G401 (cell line): Measurements from ENCODE around the gene ABCC4. TPM values are rescaled to one million over a fixed set of nuclear protein-coding genes. Genes with fewer than 3 reads are reported as not detected.

Experiments used
- DNase-seq: peaks from one replicate; pipeline ENCODE4 v3.0.0-alpha.2; 2015; ENCODE audit warnings: low spot score
- in situ Hi-C: cut with HindIII; loops from 2 replicates; pipeline ENCODE4 v1.10.0; 2016; ENCODE audit warnings: low sequenced_read_pairs, mixed read lengths
- total RNA-seq: library from RNA; depleted of rRNA; stranded (reverse); fragments of >200 nt; shearing (Covaris generic); gene quantifications from 2 replicates; pipeline ENCODE4 v1.2.3, GENCODE V29; 2014

Gene ABCC4
- total RNA-seq, 1 experiment from 2014 or later: 12.9 TPM

GRCh38 chr13:95098916-95099315 lies 202.3 kb downstream of the ABCC4 start:
- no peak for DNase-seq

DNA sequence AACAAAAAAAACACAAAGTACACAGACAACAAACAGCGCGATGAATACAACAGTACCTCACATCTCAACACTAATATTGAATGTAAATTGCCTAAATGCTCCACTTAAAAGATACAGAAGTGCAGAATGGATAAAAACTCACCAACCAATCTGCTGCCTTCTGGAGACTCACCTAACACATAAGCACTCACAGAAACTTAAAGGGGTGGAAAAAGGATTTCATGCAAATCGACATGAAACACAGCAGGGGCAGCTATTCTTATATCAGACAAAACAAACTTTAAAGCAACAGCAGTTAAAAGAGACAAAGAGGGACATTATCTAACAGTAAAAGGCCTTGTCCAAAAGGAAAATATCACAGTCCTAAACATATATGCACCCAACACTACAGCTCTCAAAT lies 209.5 kb downstream of the ABCC4 start:
- in situ Hi-C loops: no loop called here

More at GRCh38 chr13:95098916-95099315, 202.3 kb downstream of the ABCC4 start:
- in situ Hi-C loops: no loop called here

GRCh38 chr13:95087746-95088305 lies 213.4 kb downstream of the ABCC4 start:
- no peak for DNase-seq
- in situ Hi-C loops: no loop called here

More for the DNA sequence above, 209.5 kb downstream of the ABCC4 start:
- no peak for DNase-seq

- DNase-seq: no peak
- in situ Hi-C loops: no loop called here
Observed at GRCh38 chr13:95086761-95087160, 214.5 kb downstream of the ABCC4 start.

DNA sequence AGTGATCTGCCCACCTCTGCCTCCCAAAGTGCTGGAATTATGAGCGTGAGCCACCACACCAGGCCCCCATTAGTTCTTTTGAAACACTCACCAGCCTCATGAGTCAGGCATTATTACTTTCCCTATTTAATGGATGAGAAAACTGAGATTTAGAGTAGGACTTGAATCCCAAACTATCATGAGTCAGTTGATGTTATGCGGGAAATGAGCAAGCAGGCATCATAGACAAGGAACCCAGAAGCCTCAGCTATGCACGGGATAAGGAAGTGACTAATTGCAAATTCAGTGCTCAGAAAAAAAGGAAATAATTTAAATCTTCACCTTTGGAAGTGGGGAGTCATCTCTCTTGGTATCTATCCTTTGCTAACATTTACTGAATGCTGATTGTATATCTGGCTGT lies 217.5 kb downstream of the ABCC4 start:
- in situ Hi-C loops: no loop called here
- no peak for DNase-seq

DNA sequence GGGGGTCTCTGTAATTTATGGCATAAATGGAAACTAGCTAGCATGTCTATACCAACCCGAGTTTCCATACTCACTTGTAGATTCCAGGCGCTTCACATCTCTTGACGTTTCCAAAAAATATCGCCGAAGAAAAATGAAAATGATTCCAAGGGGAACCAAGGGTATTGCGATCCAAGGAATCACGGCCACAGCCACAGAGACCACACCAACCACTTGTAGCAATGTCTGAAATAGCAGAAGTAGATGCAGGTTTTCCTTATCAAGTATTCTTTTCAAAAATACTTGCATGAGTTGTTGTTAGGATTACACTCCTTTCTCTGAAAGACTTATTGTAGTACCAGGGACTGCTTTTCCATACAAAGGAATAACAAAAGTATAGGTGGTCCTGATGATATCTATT lies 218.2 kb downstream of the ABCC4 start:
- DNase-seq: no peak
- in situ Hi-C loops: no loop called here

- DNase-seq: no peak
- in situ Hi-C loops: no loop called here
Observed at GRCh38 chr13:95075506-95075905, 225.7 kb downstream of the ABCC4 start.

GRCh38 chr13:95074820-95075219 lies 226.4 kb downstream of the ABCC4 start:
- in situ Hi-C loops: no loop called here
- DNase-seq: no peak

DNA sequence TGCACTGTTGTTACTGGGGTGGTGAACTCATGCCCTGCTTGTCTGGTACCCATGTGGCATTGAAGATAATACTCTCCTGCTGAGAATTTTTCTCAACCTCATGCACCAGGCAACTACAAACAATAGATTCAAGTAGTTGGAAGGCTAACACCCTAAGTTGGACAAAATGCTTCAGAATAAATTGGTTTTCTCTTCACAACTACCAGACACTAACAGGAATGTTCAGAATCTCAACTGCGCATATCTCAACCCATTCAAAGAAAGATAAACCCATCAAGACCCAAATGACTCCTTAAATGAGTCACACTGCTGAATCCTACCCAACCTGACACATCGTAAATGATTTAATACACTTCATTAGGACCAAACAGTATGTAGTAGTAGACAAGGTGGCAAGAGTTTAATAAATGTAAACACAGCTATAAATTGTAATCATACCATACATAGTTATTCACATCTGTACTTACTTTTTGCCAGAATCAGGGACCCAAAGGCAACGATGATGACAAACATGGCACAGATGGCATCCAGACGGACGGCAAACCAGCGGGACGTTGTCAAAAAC lies 227.4 kb downstream of the ABCC4 start:
- in situ Hi-C loops: no loop called here
- DNase-seq: no peak

GRCh38 chr13:95067303-95067702 lies 233.9 kb downstream of the ABCC4 start:
- DNase-seq: no peak
- in situ Hi-C loops: no loop called here

DNA sequence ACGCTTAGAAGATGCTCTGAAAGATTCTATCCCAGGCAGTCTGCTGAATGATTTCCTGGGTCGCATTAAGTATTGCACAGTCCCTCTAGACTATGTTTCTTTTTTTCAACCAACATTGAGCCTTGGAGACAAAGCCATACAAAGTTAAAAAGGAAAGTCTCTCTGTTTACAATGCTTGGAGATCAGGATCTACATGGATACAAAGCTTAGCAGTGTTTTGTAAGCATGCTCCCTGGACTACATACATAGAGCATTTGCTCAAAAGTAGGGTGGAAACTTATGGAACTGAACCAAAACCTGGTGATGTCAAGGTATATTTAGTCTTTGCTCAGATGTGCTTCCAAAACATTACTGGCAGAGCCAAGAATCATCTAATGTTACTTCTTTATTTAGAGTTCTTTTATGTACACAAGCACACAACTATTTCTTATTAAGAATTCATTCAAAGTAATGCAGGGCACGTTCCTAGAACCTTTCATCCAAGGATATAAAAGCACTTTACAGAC lies 241.2 kb downstream of the ABCC4 start:
- DNase-seq: no peak
- in situ Hi-C loops: no loop called here

DNA sequence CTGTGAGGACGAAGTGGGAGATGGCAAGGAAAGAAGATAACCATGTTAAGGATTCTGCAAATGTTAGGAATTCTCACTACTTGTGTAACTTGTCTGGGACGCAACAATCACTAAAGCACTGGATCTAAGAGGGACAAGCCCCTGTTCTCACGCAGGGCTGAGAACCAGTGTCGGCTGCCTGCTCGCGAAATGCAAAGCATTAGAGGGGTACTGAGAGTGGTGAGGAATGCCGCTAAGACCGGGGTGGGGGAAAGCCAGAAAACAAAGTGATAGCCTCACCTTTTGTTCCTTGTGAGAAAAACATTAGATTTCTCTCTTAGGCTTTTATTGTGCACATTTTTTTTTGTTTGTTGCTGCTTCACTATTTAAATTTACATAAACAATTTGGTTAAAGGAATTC lies 241.9 kb downstream of the ABCC4 start:
- no peak for DNase-seq

GRCh38 chr13:95058680-95059079 lies 242.6 kb downstream of the ABCC4 start:
- DNase-seq: no peak
- in situ Hi-C loops: no loop called here

More for the DNA sequence above, 241.9 kb downstream of the ABCC4 start:
- in situ Hi-C loops: no loop called here

GRCh38 chr13:95056266-95056665 lies 245.0 kb downstream of the ABCC4 start:
- in situ Hi-C loops: no loop called here
- DNase-seq: no peak

GRCh38 chr13:95050800-95051615 lies 250.2 kb downstream of the ABCC4 start:
- in situ Hi-C loops: no loop called here
- no peak for DNase-seq

DNA sequence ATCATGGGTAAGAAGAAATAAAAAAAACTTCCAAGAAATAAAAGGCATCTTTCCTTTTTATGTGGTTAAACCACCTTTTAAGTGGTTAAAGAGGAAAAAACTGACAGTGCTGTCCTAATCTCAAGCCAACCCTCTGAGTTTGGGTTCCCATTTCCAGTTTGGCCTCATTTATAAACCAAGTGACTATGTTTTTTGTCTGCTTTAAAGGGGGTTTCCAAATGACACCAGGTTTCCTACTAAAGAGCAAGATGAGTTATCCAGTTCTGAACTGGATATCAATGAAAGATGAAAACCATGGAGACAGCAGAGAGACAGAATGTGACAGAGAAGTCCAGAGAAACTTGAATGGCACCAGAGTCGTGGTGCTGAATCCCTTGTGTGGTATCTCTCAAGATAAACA lies 251.5 kb downstream of the ABCC4 start:
- DNase-seq: no peak
- in situ Hi-C loops: no loop called here

- no peak for DNase-seq
- in situ Hi-C loops: no loop called here
Observed at GRCh38 chr13:95044452-95045205, 256.6 kb downstream of the ABCC4 start.

GRCh38 chr13:95039415-95039814 lies 261.8 kb downstream of the ABCC4 start:
- no peak for DNase-seq
- in situ Hi-C loops: no loop called here

- in situ Hi-C loops: no loop called here
- DNase-seq: no peak
Observed at GRCh38 chr13:95038949-95039348, 262.3 kb downstream of the ABCC4 start.
